ENCODE data around the gene RSPO4.

DNA sequence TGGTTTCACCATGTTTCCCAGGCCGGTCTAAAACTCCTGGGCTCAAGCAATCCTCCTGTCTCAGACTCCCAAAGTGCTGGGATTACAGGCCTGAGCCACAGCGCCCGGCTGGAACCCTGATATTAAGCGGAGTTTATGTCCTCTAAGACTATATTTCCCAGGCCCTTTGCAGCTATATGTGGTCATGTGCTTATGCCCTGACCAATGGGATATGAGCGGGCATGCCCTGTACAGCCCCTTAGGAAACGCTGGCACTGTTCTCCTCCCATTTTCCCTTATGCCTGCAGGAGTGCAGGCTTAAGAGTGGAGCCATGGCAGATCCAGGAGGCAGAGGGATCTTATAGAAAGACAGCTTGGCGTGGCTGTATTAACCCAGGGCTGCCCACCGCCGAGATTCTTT lies 29.9 kb downstream of the RSPO4 start:
- TF ChIP-seq, protein P1, sequence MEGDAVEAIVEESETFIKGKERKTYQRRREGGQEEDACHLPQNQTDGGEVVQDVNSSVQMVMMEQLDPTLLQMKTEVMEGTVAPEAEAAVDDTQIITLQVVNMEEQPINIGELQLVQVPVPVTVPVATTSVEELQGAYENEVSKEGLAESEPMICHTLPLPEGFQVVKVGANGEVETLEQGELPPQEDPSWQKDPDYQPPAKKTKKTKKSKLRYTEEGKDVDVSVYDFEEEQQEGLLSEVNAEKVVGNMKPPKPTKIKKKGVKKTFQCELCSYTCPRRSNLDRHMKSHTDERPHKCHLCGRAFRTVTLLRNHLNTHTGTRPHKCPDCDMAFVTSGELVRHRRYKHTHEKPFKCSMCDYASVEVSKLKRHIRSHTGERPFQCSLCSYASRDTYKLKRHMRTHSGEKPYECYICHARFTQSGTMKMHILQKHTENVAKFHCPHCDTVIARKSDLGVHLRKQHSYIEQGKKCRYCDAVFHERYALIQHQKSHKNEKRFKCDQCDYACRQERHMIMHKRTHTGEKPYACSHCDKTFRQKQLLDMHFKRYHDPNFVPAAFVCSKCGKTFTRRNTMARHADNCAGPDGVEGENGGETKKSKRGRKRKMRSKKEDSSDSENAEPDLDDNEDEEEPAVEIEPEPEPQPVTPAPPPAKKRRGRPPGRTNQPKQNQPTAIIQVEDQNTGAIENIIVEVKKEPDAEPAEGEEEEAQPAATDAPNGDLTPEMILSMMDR (IDR thresholded peaks at IDR 0.05) = no peak
- no peak for TF ChIP-seq POLR2A (IDR thresholded peaks at IDR 0.05)

All from Peyer's patch (tissue), 4 donors.